GDM1 (cell line): ENCODE data around the gene HSPB8.

ENCODE experiments used
- DNase-seq: peaks from one replicate; lab custom pipeline; 2025; lab: John Stamatoyannopoulos, UW

HSPB8 gene, protein sequence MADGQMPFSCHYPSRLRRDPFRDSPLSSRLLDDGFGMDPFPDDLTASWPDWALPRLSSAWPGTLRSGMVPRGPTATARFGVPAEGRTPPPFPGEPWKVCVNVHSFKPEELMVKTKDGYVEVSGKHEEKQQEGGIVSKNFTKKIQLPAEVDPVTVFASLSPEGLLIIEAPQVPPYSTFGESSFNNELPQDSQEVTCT

DNA sequence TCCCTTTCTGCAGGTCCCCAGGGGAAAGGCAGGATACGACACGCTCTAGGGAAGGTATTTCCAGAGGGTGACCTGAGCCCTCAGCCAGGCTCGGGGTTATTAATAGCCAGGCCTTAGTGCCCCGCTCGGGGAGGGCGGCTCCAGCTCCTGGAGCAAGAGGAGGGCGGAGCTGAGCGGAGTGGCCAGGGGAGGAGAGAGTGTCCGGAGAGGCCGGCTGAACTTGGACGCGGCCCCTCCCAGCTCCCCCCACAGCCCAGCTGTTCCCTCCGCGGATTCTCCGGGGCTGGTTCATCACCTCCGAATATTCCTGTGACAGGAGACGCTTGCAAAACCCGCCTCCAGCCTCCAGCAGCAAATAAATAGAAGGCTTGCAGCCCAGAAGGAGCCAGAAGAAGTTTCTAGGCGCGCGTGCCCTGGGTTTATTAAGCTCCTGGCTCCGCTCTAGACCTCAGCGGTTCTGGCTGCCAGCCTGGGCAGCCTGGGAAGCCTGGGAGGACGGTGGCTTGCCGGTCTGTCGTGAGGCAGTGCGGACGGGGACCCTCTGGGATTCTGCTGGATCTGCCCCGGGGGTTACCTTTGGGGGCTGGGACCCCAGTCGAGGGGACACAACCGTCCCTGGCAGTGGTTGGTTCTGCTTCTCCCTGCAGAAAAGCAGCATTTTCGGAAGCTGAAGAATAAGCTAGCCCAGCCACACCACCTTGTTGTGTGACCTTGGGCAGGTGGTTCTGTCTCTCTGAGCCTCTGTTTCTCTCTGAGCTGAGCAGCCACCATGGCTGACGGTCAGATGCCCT, at the start of gene HSPB8:
TSS of gene HSPB8 (plus strand) at position 388 of the 791 bp plus-strand sequence. CDS start at position 770, 382 bp downstream.
- DNase-seq: no peak

DNA sequence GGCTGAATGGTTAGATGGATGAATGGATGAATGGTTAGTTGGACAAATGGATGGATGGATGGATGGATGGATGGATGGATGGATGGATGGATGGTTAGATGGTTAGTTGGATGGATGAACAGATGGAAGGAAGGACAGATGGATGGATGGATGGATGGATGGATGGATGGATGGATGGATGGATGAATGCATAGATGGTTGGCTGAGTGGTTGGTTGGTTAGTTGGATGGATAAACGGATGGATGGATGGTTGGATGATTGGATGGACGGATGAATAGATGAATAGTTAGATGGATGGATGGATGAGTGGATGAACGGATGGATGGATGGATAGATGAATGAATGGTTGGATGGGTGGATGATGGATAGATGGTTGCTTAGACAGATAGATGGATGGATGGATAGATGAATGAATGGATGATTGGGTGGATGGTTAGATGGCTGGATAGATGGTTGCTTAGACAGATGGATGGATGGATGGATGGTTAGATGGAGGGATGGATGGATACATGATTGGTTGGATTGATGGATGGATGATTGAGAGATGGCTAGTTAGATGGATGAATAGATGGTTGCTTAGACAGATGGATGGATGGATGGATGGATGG, 48.8 kb upstream of the HSPB8 start:
- DNase-seq: no peak

DNA sequence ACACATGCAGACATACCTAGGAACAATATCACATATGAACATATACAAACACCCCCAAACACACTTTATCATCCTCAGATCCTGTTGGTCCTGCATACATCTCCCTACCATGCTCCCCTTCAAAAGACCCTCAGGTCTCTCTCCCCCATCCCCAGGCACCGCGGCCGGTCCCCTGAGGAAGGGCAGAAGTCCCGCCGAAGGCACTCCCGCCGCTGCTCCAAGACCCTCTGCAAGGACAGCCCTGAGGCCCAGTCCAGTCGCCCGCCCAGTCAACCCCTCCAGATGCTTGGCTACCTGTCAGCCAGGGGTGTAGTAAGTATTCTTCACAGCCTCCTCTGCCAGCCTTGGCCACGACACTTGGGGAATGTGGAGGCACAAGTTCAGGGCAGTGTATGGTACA, 48.2 kb upstream of the HSPB8 start:
- no peak for DNase-seq

DNA sequence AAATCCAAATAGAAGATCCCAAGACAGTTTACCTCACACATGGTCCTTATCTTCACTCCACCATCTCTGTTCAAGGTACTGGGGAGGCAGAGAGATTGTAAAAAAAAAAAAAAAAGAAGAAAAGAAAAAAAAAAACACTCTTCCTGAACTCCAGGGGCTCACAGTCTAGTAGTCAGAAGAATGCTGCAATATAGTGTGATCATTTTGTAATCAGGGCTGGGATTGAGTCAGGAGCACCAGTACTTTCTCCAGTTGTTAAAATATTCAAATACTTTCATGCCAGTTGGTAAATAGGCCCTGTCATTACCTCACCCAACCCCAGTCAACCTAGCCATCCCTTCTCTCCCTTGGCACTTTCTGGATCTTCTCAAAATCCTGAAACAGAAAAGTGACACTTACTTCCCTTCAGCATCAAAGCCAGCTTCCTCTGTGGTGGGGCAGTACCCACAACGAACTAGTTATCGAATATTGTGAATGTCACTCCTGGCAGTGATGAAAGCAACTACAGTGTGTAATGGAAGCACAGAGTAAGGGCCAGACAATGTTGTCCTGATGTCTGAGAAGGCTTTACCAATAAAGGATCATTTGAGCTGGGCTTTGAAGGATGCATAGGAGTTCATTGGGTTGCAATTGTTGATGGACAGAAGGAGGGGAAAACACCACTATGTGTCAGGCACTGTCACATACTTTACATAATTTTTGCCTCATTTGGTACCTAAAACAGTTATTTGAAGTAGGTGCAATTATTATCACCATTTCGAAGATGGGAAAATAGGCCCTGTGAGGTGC, 44.3 kb upstream of the HSPB8 start:
- DNase-seq: no peak

DNA sequence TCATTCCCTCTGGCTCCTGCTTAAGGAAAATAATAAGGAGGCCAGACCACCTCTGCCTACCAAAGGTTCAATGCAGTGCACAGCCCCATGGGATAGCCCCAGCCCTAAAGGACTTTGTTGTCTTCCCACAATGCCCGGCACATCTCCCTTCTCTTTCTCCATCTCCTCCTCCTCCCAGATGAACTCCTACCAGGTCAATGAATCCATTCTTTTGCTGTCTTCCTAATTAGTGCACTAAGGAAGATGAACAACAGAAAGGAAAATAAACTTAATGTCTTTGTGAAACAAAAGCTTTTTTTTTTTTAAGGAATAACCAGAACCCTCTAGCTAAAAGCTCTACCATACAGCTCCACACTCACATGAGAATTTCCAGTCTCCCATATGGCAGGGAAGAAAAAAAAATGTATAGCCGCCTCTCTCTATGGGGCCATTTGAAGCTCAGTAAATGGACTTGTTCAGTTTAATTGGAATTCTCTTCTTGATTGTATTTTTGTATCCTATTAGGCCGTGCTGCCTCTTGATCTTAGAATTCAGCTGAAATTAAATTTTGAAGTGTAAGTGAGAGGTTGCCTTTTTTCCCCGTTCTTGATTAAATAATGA, 41.8 kb upstream of the HSPB8 start:
- DNase-seq: no peak

DNA sequence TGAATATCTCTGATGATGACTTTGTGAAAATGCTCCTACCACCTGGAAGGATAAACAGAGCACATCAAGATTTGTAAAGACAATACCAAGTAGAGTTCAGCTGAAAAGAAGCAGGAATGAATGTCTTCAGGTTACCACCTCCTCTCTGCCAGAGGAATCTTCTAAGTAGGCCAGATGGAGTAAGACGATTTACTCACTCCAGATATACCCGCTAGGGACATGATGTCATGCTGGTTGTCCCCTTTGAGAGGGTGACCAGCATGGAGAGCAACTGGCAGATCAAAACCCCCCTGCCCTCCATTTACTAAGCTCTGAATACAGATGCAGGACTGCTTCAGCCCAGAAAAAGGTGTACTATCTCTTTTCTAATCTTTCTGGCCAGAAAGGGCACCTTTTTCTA, 39.3 kb upstream of the HSPB8 start:
- DNase-seq: no peak

DNA sequence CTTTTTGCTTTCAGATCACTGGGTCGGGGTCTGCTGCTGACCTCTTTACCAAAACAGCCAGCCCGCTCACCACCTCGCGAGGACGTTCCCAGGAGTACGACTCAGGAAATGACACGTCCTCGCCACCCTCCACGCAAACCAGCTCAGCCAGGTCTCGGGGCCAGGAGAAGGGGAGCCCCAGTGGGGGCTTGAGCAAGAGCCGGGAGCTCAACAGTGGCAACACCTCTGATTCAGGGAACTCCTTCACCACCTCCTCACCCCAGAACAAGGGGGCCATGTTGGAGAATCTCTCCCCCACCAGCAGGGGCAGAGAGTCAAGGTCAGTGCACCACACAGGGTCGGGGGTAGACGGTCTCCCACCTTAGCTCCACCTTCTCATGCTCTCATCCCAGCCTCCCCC, 33.4 kb upstream of the HSPB8 start:
- no peak for DNase-seq

DNA sequence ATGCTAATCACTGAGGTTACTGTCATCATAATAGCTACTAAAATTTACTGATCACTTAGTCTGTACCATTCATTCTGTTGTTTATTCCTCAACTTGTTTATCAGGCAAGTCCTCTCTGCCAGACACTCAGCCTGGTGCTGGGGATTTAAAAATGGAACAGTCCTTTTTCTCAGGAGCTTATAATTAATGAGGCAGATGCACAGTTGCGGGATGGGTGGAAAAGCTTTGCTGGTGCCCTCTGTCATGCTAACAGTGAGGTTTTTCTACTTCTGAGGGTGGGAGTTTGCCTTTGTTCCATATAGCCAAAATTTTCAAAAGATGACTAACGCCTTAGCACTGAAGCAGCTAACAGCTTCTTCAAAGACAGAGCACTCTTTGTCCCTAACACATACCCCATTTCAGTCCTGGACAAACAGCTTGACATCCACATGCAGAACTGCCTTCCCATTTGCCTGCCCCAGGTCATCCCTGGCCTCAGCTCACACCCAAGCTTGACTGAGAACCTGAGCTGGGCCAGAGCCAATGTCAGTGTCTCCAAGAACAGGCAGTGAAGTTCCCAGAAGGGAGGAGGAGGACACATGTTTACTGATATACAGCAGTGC, 30.8 kb upstream of the HSPB8 start:
- no peak for DNase-seq

DNA sequence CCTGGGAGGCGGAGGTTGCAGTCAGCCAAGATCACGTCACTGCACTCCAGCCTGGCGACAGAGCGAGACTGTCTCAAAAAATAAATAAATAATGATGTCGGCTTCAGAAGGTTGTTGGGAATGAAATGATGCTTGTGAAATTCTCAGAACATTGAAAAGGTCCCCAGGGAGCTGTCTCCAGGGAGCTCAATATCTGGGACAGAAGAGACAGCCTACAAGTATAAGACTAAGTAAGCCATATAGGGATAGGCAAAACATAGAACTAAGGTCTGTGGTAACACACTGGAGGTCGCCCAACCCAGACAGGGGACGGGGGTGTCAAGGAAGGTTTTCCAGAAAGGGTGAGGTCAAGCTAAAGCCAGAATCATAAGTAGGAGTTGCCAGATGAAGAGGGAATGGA, 29.5 kb upstream of the HSPB8 start:
- no peak for DNase-seq

DNA sequence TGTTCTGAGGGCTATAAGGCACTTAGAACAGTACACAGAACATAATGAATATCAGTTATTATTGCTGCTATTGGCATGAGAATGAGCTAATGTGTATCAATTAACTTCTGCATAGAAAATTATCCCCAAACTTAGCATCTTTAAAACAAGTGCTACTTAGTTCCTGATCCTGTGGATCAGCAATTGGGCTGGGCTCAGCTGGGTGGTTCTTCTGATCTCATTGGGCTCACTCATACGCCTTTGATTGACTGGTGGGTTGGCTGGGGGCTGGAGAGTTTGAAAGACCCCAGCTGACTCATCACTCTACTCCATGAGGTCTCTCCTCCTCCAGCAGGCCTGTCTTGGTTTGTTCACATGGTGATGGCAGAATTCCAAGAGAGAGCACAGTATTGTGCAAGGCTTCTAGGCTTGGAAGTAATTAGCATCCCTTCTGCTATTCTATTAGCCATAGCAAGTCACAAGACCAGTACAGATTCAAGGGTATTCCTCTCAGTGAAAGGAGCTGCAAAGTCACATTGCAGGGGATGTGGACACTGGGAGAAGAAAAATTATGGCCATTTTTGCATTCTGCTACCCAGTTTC, 27.2 kb upstream of the HSPB8 start:
- no peak for DNase-seq

DNA sequence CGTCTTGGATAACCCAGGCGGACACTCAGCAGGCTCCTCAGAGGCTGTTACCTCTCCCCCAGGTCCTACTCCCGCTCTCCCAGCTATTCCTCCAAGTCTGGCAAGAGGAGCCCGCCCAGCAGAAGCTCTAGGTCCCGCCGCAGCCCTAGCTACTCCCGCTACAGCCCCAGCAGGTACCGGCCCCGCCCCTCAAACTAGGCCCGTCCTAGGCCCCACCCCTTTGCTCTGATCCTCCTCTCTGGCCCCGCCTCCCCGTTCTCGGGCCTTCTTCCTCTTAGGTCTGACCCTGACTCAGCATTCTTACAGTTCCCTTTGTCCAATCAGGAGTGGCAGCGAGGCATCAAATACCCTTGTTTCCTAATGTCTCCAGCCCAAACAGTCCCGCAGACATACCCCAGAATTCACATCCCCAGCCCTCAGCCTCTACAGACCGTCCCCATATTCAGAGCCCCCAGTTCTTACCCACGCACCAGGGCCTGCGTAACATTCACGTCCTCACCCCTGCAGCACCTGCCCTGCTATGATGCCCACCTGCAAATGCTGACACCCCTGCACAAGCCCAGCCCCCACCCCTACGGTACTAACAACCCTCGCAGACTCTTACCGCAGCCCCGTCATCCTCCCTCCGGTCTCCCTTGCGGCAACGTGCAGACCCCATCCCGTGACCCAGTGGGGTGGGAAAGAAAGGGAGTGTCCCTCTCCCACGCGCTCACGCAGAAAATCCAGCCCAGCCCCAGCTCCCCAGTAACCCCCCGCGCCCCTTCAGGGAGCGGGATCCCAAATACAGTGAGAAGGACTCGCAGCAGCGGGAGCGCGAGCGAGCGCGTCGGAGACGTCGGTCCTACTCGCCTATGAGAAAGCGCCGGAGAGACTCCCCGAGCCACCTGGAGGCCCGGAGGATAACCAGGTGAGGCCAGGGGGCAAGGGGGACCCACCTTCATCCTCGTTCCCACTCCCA, 25.0 kb upstream of the HSPB8 start:
- no peak for DNase-seq

DNA sequence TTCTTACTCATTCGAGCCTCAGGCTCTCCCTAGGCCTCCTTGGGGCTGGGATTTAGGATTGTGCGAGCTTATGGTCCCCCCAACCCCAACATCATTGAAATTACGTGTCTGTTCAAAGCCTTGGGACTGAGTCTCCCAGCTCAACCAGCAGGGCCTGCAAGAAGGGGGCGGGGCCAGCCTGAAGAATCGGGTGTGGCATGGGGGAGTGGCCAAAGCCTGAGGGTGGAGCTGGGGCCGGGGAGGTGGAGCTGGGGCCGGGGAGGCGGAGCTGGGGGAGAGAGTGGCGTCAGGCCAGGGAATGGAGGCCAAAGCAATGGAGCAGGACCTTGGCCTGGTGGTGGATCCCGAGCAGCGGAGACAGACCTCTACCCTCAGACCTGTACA, 24.3 kb upstream of the HSPB8 start:
- no peak for DNase-seq

DNA sequence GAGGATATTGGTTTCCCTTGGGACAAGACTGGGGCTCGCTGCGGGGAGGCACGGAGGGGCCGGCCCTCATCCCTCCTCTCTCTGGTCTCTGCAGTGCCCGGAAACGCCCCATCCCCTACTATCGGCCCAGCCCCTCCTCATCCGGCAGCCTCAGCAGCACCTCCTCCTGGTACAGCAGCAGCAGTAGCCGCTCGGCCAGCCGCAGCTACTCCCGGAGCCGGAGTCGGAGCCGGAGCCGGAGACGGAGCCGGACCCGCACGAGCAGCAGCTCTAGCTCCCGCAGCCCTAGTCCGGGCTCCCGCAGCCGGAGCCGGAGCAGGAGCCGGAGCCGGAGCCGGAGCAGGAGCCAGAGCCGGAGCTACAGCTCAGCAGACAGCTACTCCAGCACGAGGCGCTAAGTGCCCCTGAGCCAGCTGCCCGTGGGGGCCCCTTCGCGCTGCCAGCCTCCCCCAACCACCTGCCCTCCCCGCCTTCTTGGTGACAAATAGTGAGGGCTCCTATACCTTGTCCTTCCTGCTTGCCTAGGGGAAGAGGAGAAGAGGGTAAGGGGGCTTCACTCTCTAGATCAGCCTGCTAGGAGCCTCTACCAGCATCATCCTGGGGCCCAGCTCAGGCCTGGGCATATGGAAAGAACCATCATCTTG, 22.2 kb upstream of the HSPB8 start:
- no peak for DNase-seq

DNA sequence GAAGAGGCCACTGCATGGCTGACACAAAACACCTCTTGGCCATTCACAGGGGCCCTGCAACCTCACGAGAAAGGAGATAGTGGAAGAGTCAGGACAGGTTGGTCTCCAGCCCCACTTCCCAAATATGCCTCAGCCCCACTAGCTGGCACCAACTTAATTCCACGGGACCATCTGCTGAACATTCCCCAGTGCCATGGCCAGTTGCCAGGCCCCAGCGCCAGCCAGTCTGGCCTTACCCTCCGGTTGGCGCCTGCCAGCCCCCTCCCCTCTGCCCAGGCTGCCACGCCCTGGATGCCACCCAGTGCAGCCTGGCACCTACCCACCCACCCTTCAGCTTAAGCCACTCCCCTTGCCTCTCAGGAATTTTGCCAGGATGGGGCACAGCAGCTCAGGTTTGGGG, 21.2 kb upstream of the HSPB8 start:
- DNase-seq: no peak

DNA sequence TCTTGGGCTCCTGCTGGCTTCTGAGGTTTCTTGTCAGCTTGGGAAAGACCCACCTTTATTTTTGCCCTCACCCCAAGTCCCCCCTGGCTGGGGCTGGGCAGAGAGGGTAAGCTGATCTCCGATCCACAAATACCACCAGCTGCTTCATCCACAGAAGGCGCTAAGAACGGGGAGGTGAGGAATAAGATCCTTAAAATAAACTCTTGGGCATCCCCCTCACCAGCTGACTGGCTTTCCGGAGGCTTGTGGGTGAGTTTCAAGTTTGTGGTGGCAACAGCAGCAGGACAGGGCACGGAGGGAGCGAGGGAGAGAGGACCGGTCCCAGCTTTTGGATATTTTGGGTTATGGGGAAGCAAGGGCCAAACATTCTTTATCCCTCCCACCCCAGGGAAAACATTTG, 20.8 kb upstream of the HSPB8 start:
- DNase-seq: no peak

DNA sequence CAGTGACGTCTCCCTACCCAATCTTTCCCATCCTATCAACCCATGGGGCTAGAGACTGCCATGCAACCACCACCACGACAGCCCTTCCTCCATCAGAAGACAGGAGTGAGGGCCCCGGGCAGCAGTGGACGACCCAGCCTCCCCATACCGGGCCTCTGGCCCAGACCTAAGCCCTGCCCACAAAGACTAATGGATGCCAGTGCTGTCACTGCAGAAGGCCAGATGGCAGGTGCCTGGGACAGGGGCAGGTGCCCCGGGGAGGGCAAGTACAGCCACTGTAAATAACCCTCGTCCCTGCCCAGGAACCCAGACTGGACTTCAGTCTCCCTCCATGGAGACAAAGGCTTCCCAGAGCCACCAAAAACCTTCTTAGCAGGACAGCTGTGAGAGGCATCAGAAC, 20.3 kb upstream of the HSPB8 start:
- no peak for DNase-seq

DNA sequence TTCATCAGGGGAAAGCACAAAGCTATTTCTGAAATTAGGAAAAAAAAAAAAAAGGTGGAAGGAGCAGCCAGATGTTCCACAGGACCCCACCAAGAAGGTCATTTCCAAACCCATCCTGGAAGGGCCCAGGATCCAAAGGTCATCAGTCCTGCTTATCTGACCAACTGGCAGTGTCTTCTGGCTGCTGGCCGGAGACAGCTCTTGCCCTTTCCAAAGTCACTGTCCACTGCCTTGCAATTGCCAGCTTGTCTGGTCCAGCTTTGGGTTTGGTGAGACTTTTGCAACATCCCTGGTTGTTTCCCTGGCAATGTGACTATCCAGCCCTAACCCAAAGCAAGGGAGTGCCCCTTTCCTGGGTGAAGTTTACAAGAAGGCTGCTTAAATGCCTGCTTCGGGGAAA, 18.9 kb upstream of the HSPB8 start:
- no peak for DNase-seq

DNA sequence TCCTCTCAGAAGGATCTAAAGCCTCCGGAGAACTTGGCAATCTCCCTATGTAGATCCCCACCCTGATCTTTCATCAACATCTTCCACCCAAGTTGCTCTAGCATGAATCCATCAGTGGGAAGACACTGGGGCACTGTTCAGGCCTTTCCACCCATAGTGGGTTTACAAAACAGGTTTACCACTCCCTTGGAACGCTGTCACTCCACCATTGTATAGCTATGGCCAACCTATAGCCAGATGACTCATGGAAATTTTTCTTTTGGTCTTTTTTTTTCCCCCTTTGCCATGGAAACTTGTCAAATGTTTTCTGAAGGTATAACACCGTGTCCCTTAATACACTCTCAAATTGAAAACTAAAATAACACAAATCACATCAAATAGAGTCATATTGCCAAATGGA, 10.8 kb upstream of the HSPB8 start:
- DNase-seq: no peak

DNA sequence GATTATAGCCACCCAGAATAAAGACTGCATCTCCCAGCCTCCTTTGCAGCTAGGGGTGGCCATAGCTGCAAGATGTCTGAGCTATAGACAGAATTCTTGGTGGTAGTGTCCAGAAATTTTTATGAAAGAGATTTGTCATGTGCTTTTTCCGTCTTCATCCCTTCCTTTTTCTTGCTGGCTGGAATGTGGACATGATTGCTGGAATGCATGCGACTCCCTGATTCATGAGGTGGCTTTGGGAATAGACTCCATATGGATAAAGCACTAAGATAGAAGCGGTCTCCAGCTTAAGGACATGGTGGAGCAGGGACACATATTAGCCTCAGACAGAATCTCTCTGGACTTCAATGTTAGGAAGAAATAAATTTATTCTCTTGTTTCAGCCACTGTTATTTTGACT, 10.0 kb upstream of the HSPB8 start:
- DNase-seq: no peak

DNA sequence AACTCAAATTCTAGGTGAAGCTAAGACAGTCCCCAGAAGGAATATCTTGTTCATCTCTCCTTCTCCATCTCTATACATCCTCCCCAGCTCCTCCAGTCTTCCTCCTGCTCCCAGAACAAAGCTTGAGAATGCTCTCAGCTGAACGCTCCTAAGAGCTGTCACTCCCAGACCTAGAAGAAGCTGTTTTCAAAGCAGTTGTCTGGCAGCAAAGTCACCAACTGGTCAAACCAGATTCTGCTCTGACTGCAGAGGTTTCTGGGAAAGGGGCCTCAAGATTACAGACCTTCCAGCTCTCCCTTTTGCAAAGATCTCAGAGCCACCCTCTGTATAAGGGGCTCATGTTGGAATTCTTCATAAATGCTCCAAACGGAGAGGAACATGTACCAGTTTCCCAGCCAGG, 9.6 kb upstream of the HSPB8 start:
- DNase-seq: no peak
